Suprapubic skin (tissue), 4 donors: ENCODE measurements around the gene BIN1. TPM values are rescaled to one million over a fixed set of nuclear protein-coding genes. Genes with fewer than 3 reads are reported as not detected.
A peak's percentile ranks its signal among the peaks of the same experiment; 100 is the strongest.
"Not testable (repeated sequence)": the region's sequence is repeated elsewhere in the genome, so short reads cannot be mapped to it uniquely, and the experiment has no call there.

Experiments used
- DNase-seq, 2 donors: peaks; one replicate each; pipeline ENCODE4 v3.0.0-alpha.2; 2019; ENCODE audit warnings: low spot score in 2 of 2
- H3K27ac ChIP-seq: fragments of 200-600 bp; sonication (generic); one replicate; pipeline ENCODE4 v1.5.1; 2019
- H3K27me3 ChIP-seq: fragments of 200-600 bp; sonication (generic); one replicate; pipeline ENCODE4 v1.5.1; 2019
- H3K36me3 ChIP-seq: fragments of 200-600 bp; sonication (generic); one replicate; pipeline ENCODE4 v1.5.1; 2019
- H3K4me1 ChIP-seq: fragments of 200-600 bp; sonication (generic); one replicate; pipeline ENCODE4 v1.5.1; 2019
- H3K4me3 ChIP-seq: fragments of 200-600 bp; sonication (generic); one replicate; pipeline ENCODE4 v1.5.1; 2019; ENCODE audit warnings: mild to moderate bottlenecking
- H3K9me3 ChIP-seq: fragments of 200-600 bp; sonication (generic); one replicate; pipeline ENCODE4 v1.5.1; 2019
- CTCF ChIP-seq, 2 donors: fragments of 200-600 bp in 1 of 2; fragments of 450-650 bp in 1 of 2; sonication (generic) in 1 of 2; IDR thresholded peaks; one replicate each; pipeline ENCODE4 v1.5.1; 2016 to 2019; ENCODE audit warnings: antibody characterized with exemption in 2 of 2, mild to moderate bottlenecking in 1 of 2, moderate library complexity in 1 of 2
- EP300 ChIP-seq: sonication (generic); formaldehyde crosslinking; IDR thresholded peaks from one replicate; pipeline ENCODE4 v1.6.1; 2017; ENCODE audit warnings: antibody characterized with exemption
- POLR2A ChIP-seq, 2 donors: fragments of 450-650 bp; IDR thresholded peaks; one replicate each; pipeline ENCODE4 v1.6.1; 2017; ENCODE audit warnings: antibody characterized with exemption in 2 of 2, mild to moderate bottlenecking in 2 of 2, moderate library complexity in 2 of 2
- POLR2AphosphoS5 ChIP-seq, 3 donors: sonication (generic); formaldehyde crosslinking; IDR thresholded peaks; one replicate each; pipeline ENCODE4 v1.6.1; 2017; ENCODE audit warnings: antibody characterized with exemption in 3 of 3
- WGBS: methylation state at CpG from one replicate; pipeline ENCODE4 v1.1.5; 2018; 5-methylcytosine and 5-hydroxymethylcytosine counted together
- total RNA-seq, 4 donors: library from RNA; depleted of rRNA; stranded (reverse); fragments of >200 nt; gene quantifications; one replicate each; pipeline ENCODE4 v1.1.0, GENCODE V29; 2016

The BIN1 gene
- total RNA-seq, 4 donors from 2014 or later = 5.6 to 13.3 (median 8.8) TPM

GRCh38 chr2:127122361-127123027, 15.5 kb upstream of the BIN1 start:
- no peak for DNase-seq
- TF ChIP-seq EP300 = no peak
- TF ChIP-seq POLR2AphosphoS5 (IDR thresholded peaks at IDR 0.05) = no peak
- no peak for TF ChIP-seq CTCF (IDR thresholded peaks at IDR 0.05)
- no peak for TF ChIP-seq POLR2A (IDR thresholded peaks at IDR 0.05)
- peak overlapping the region; percentile 29 for H3K27ac ChIP-seq
- H3K36me3 ChIP-seq = no peaks in the 10 kb centered on the region
- WGBS = 68% methylated on average over 10 of the region's 10 CpGs
- H3K4me3 ChIP-seq = no peak overlapping the region
- peaks cover 12% of the 10 kb centered on the region for H3K4me1 ChIP-seq
- no peaks in the 10 kb centered on the region for H3K27me3 ChIP-seq
- H3K9me3 ChIP-seq = no peaks in the 10 kb centered on the region

- no peak for TF ChIP-seq POLR2AphosphoS5 (IDR thresholded peaks at IDR 0.05)
- TF ChIP-seq EP300 = no peak
- TF ChIP-seq POLR2A (IDR thresholded peaks at IDR 0.05) = no peak
- TF ChIP-seq CTCF (IDR thresholded peaks at IDR 0.05) = no peak
- Histone ChIP-seq H3K27me3 (no peaks in the 10 kb centered on the region), H3K36me3 (no peaks in the 10 kb centered on the region), H3K4me1 (peaks cover 12% of the 10 kb centered on the region), H3K9me3 (no peaks in the 10 kb centered on the region), H3K4me3 (no peak overlapping the region), H3K27ac (peak overlapping the region; percentile 29)
- 60% methylated on average over 2 of the region's 7 CpGs for WGBS
- no peak for DNase-seq
Measured at GRCh38 chr2:127121776-127122176, 14.8 kb upstream of the BIN1 start.

- WGBS = no CpG with 5 or more reads among the region's 1 CpG
- TF ChIP-seq EP300 = no peak
- no peak for TF ChIP-seq CTCF (IDR thresholded peaks at IDR 0.05)
- no peak for TF ChIP-seq POLR2AphosphoS5 (IDR thresholded peaks at IDR 0.05)
- no peak for TF ChIP-seq POLR2A (IDR thresholded peaks at IDR 0.05)
- Histone ChIP-seq H3K27me3 (no peaks in the 10 kb centered on the region), H3K27ac (no peak overlapping the region), H3K9me3 (no peaks in the 10 kb centered on the region), H3K36me3 (no peaks in the 10 kb centered on the region), H3K4me3 (no peak overlapping the region), H3K4me1 (peaks cover 12% of the 10 kb centered on the region)
- DNase-seq = no peak
Measured at GRCh38 chr2:127121353-127121752, 14.4 kb upstream of the BIN1 start.

- not testable (repeated sequence) for DNase-seq, H3K9me3 ChIP-seq, H3K4me3 ChIP-seq, H3K27ac ChIP-seq, H3K36me3 ChIP-seq, H3K27me3 ChIP-seq
- H3K4me1 ChIP-seq = peaks cover 12% of the 10 kb centered on the region
- 90% methylated on average over 18 of the region's 20 CpGs for WGBS
Measured at GRCh38 chr2:127120408-127120807, 13.5 kb upstream of the BIN1 start.

GRCh38 chr2:127118467-127118866, 11.5 kb upstream of the BIN1 start:
- H3K4me1 ChIP-seq = peaks cover 12% of the 10 kb centered on the region
- H3K4me3 ChIP-seq = no peak overlapping the region
- H3K36me3 ChIP-seq = no peaks in the 10 kb centered on the region
- TF ChIP-seq POLR2A (IDR thresholded peaks at IDR 0.05) (no peak), EP300 (no peak), CTCF (IDR thresholded peaks at IDR 0.05) (no peak), POLR2AphosphoS5 (IDR thresholded peaks at IDR 0.05) (no peak)
- DNase-seq = no peak
- no peaks in the 10 kb centered on the region for H3K9me3 ChIP-seq
- H3K27ac ChIP-seq = no peak overlapping the region
- no peaks in the 10 kb centered on the region for H3K27me3 ChIP-seq
- 74% methylated on average over 6 of the region's 6 CpGs for WGBS

- Histone ChIP-seq H3K9me3 (no peaks in the 10 kb centered on the region), H3K36me3 (no peaks in the 10 kb centered on the region), H3K27me3 (peaks cover 2% of the 10 kb centered on the region), H3K4me1 (peaks cover 12% of the 10 kb centered on the region), H3K4me3 (no peak overlapping the region), H3K27ac (no peak overlapping the region)
- no peak for TF ChIP-seq POLR2A (IDR thresholded peaks at IDR 0.05)
- no peak for TF ChIP-seq EP300
- no peak for TF ChIP-seq POLR2AphosphoS5 (IDR thresholded peaks at IDR 0.05)
- no peak for TF ChIP-seq CTCF (IDR thresholded peaks at IDR 0.05)
- 90% methylated on average over 5 of the region's 5 CpGs for WGBS
- DNase-seq = no peak
Measured at GRCh38 chr2:127118038-127118437, 11.1 kb upstream of the BIN1 start.
